ENCODE results near the gene MON1B.

DNA sequence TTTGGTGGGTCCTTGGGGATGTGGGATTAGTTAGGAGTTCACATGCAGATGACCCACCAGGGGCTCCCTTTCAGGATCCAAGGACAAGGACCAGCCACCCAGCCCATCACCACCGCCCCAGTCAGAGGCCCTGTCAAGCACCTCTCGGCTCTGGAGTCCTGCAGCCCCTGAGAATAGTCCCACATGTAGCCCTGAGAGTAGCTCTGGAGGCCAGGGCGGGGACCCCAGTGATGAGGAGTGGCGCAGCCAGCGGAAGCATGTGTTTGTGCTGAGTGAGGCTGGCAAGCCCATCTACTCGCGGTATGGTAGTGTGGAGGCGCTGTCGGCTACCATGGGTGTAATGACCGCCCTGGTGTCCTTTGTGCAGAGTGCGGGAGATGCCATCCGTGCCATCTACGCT is 2.4 kb downstream of the MON1B start:
- TF ChIP-seq CTCF (conservative IDR thresholded peaks at IDR 0.05; ENCODE audit: low read length) (no peak), EZH2phosphoT487 (IDR thresholded peaks at IDR 0.05; ENCODE audit: borderline replicate concordance) (no peak)

Data from Loucy (cell line).